K562 (cell line): ENCODE results near the gene CPED1. TPM values are rescaled to one million over a fixed set of nuclear protein-coding genes. Genes with fewer than 3 reads are reported as not detected.

Experiments
- C11orf30 ChIP-seq: fragments of 450-650 bp; IDR thresholded peaks from 2 replicates; pipeline ENCODE4 v1.6.1; 2016; ENCODE audit warnings: low read depth, mild to moderate bottlenecking
- CEBPB ChIP-seq: fragments of 450-650 bp; IDR thresholded peaks from 2 replicates; pipeline ENCODE4 v1.6.1; 2016; ENCODE audit warnings: missing genetic modification characterization, missing compliant biosample characterization
- FOSL1 ChIP-seq: fragments of 200-800 bp; sonication (Bioruptor generic); conservative IDR thresholded peaks from 2 replicates; pipeline ENCODE4 v1.6.1; 2016; ENCODE audit warnings: missing genetic modification characterization, missing compliant biosample characterization
- FOXA1 ChIP-seq: fragments of 450-650 bp; IDR thresholded peaks from 2 replicates; pipeline ENCODE4 v1.6.1; 2016; ENCODE audit warnings: mild to moderate bottlenecking, borderline replicate concordance
- POLR2B ChIP-seq: fragments of 450-650 bp; IDR thresholded peaks from 2 replicates; pipeline ENCODE4 v1.6.1; 2018; ENCODE audit warnings: low read depth; ENCODE audit not compliant: partially characterized antibody
- SP1 ChIP-seq: sonication (generic); formaldehyde crosslinking; IDR thresholded peaks from 2 replicates; pipeline ENCODE4 v1.8.1; 2022; ENCODE audit warnings: mild to moderate bottlenecking, missing genetic modification reagents
- ZNF347 ChIP-seq: fragments of 450-650 bp; formaldehyde crosslinking; IDR thresholded peaks from 2 replicates; pipeline ENCODE4 v1.4.0; 2020; ENCODE audit warnings: low read depth, mild to moderate bottlenecking, moderate library complexity
- polyA plus RNA-seq, 8 experiments: library from polyadenylated mRNA; depleted of rRNA in 4 of 8; stranded (reverse) in 5 of 8; unstranded in 3 of 8; fragments of >200 nt; fragmentation: Nextera tagmentation in 2 of 8; fragmentation: Illumina TruSeq in 1 of 8; extraction: Ambion mirVana in 2 of 8; extraction: Trizol in 1 of 8; gene quantifications; 2 replicates each; pipeline versions ENCODE4 v1.2.1 to v1.2.3, GENCODE V29; 2011 to 2014; ENCODE audit warnings: inconsistent platforms in 1 of 8, missing spikeins in 1 of 8
- total RNA-seq, 7 experiments: library from RNA; depleted of rRNA in 6 of 7; stranded (reverse); fragments of >200 nt in 6 of 7; fragmentation: Illumina TruSeq in 2 of 7; extraction: Trizol in 2 of 7; gene quantifications; 2 replicates each; pipeline versions ENCODE4 v1.2.1 to v1.2.3, GENCODE V29; 2011 to 2021; ENCODE audit warnings: low replicate concordance in 1 of 7
- TF ChIP-seq, protein P1 (sequence below), 3 experiments: fragments of 200-800 bp in 1 of 3; fragments of 250-450 bp in 1 of 3; fragments of 450-650 bp in 1 of 3; sonication (Bioruptor Pico) in 1 of 3; sonication (Bioruptor generic) in 1 of 3; formaldehyde crosslinking in 1 of 3; IDR thresholded peaks; 2 replicates each; pipeline versions ENCODE4 v1.6.1 to v1.8.0; 2016 to 2022; ENCODE audit warnings: mild to moderate bottlenecking in 2 of 3, missing genetic modification characterization in 2 of 3, missing compliant biosample characterization in 1 of 3, moderate library complexity in 1 of 3
- TF ChIP-seq, protein P2 (sequence below): conservative IDR thresholded peaks from 2 replicates; pipeline ENCODE4 v1.6.1; 2011; ENCODE audit warnings: low read depth, mild to moderate bottlenecking, low read length; ENCODE audit not compliant: control insufficient read depth
- TF ChIP-seq, protein P3 (sequence below): sonication (generic); formaldehyde crosslinking; IDR thresholded peaks from 2 replicates; pipeline ENCODE4 v1.8.1; 2023; ENCODE audit warnings: mild to moderate bottlenecking, missing genetic modification reagents

Gene CPED1
- total and polyA plus RNA-seq, 9 of the 15 experiments (the other 6 are each of a cell fraction or from before 2014, with no cell fraction given) = 195 to 393 (median 290) TPM

DNA sequence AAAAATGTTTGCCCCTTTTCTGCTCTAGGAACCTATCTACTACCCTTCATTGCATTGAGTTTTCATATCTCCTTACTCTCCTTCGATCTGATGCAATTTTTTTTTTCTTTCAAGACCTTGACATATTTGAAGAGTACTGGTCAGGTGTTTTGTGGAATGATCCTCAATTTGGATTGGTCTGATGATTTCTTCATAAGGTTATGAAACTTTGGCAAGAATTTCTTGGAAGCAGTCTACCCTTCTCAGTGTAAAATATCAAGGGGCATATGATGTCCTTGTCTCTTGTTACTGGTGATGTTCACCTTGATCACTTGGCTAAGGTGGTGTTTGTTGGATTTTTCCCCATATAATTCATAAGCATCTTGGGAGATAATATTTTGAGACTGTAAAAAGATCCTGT is 64.7 kb downstream of the CPED1 start (continued):
- TF ChIP-seq, protein P1, sequence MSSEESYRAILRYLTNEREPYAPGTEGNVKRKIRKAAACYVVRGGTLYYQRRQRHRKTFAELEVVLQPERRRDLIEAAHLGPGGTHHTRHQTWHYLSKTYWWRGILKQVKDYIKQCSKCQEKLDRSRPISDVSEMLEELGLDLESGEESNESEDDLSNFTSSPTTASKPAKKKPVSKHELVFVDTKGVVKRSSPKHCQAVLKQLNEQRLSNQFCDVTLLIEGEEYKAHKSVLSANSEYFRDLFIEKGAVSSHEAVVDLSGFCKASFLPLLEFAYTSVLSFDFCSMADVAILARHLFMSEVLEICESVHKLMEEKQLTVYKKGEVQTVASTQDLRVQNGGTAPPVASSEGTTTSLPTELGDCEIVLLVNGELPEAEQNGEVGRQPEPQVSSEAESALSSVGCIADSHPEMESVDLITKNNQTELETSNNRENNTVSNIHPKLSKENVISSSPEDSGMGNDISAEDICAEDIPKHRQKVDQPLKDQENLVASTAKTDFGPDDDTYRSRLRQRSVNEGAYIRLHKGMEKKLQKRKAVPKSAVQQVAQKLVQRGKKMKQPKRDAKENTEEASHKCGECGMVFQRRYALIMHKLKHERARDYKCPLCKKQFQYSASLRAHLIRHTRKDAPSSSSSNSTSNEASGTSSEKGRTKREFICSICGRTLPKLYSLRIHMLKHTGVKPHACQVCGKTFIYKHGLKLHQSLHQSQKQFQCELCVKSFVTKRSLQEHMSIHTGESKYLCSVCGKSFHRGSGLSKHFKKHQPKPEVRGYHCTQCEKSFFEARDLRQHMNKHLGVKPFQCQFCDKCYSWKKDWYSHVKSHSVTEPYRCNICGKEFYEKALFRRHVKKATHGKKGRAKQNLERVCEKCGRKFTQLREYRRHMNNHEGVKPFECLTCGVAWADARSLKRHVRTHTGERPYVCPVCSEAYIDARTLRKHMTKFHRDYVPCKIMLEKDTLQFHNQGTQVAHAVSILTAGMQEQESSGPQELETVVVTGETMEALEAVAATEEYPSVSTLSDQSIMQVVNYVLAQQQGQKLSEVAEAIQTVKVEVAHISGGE (CRISPR knock-in tag; IDR thresholded peaks at IDR 0.05) = no peak
- TF ChIP-seq ZNF347 (no peak), FOXA1 (no peak), POLR2B (peak; percentile 16), SP1 (CRISPR knock-in tag) (no peak), C11orf30 (no peak), FOSL1 (no peak), CEBPB (tag) (peak; percentile 57)
- TF ChIP-seq, protein P2, sequence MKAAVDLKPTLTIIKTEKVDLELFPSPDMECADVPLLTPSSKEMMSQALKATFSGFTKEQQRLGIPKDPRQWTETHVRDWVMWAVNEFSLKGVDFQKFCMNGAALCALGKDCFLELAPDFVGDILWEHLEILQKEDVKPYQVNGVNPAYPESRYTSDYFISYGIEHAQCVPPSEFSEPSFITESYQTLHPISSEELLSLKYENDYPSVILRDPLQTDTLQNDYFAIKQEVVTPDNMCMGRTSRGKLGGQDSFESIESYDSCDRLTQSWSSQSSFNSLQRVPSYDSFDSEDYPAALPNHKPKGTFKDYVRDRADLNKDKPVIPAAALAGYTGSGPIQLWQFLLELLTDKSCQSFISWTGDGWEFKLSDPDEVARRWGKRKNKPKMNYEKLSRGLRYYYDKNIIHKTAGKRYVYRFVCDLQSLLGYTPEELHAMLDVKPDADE = no peak
- TF ChIP-seq, protein P3, sequence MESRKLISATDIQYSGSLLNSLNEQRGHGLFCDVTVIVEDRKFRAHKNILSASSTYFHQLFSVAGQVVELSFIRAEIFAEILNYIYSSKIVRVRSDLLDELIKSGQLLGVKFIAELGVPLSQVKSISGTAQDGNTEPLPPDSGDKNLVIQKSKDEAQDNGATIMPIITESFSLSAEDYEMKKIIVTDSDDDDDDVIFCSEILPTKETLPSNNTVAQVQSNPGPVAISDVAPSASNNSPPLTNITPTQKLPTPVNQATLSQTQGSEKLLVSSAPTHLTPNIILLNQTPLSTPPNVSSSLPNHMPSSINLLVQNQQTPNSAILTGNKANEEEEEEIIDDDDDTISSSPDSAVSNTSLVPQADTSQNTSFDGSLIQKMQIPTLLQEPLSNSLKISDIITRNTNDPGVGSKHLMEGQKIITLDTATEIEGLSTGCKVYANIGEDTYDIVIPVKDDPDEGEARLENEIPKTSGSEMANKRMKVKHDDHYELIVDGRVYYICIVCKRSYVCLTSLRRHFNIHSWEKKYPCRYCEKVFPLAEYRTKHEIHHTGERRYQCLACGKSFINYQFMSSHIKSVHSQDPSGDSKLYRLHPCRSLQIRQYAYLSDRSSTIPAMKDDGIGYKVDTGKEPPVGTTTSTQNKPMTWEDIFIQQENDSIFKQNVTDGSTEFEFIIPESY (CRISPR knock-in tag) = no peak
- TF ChIP-seq, all 486 proteins: peak for 4
